ENCODE measurements around the gene MAP3K21. TPM values are rescaled to one million over a fixed set of nuclear protein-coding genes. Genes with fewer than 3 reads are reported as not detected.
A peak's percentile ranks its signal among the peaks of the same experiment; 100 is the strongest.

MAP3K21 gene
- not detected in 2 replicates for total RNA-seq (2014; rRNA removed; shearing (Covaris generic))

DNA sequence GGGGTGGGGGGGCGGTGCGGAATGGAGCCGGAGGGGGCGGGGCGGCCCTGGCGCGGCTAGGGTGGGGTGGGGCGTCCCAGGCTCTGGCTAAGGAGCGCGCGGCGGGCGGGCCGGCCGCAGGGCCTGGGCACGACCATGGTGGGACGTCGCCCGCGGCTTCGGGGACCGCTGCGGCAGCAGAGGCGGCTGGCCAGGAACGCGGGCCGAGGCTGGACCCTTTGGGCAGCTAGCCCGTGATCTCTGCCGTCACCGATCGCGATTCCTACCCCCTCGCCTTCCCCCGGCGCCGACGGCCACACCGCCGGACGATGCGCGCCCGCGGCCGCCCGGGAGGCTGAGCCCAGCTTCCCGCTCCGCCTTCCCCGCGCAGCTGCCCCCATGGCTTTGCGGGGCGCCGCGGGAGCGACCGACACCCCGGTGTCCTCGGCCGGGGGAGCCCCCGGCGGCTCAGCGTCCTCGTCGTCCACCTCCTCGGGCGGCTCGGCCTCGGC is at the start of gene MAP3K21:
MAP3K21 (plus strand) TSS at position 74 of the 491 bp plus-strand sequence; CDS start at position 379, 305 bp downstream.
- no peaks in the 10 kb centered on the region for H3K4me1 ChIP-seq
- no peaks in the 10 kb centered on the region for H3K36me3 ChIP-seq
- H3K27ac ChIP-seq, result no peak within 1 kb of the TSS
- DNase-seq, result no peak
- no peak within 1 kb of the TSS for H3K4me3 ChIP-seq
- no peaks in the 10 kb centered on the region for H3K9me3 ChIP-seq (replicated peaks)
- H3K27me3 ChIP-seq, result 0 out of 2 replicates have a peak, but pooled peaks cover 2% of the 10 kb centered on the region

GRCh38 chr1:233278631-233279030 is 48.9 kb upstream of the MAP3K21 start:
- H3K4me3 ChIP-seq, result no peak overlapping the region
- H3K27me3 ChIP-seq, result no peaks in the 10 kb centered on the region
- H3K27ac ChIP-seq, result no peak overlapping the region
- H3K4me1 ChIP-seq, result no peaks in the 10 kb centered on the region
- DNase-seq, result no peak
- H3K36me3 ChIP-seq, result no peaks in the 10 kb centered on the region
- H3K9me3 ChIP-seq (replicated peaks), result no peaks in the 10 kb centered on the region

DNA sequence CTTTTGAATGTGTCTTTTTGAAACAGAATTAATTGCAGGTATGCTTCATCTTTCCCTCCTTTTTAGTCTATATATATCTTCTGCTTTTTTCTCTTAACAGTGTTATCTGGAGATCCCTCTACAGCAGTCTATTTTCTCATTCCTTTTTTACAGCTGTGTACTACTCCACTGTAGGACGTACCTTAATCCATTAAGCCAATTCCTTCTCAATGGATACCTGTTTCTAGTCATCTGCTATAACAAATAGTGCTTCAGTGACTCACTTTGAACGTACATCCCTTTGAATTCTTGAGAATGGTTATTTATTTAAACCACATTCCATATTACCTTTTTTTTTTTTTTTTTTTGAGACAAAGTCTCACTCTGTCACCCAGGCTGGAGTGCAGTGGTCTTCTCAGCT is 47.6 kb upstream of the MAP3K21 start:
- Histone ChIP-seq H3K4me1 (no peaks in the 10 kb centered on the region), H3K4me3 (no peak overlapping the region), H3K27ac (no peak overlapping the region), H3K27me3 (no peaks in the 10 kb centered on the region), H3K9me3 (replicated peaks) (no peaks in the 10 kb centered on the region), H3K36me3 (no peaks in the 10 kb centered on the region)
- DNase-seq, result no peak

GRCh38 chr1:233281711-233282581 is 45.6 kb upstream of the MAP3K21 start:
- H3K9me3 ChIP-seq (replicated peaks), result no peaks in the 10 kb centered on the region
- no peak overlapping the region for H3K27ac ChIP-seq
- DNase-seq, result no peak
- H3K36me3 ChIP-seq, result no peaks in the 10 kb centered on the region
- H3K4me3 ChIP-seq, result no peak overlapping the region
- no peaks in the 10 kb centered on the region for H3K27me3 ChIP-seq
- H3K4me1 ChIP-seq, result no peaks in the 10 kb centered on the region

- no peaks in the 10 kb centered on the region for H3K36me3 ChIP-seq
- no peak overlapping the region for H3K27ac ChIP-seq
- H3K9me3 ChIP-seq (replicated peaks), result no peaks in the 10 kb centered on the region
- no peaks in the 10 kb centered on the region for H3K4me1 ChIP-seq
- DNase-seq, result no peak
- H3K4me3 ChIP-seq, result no peak overlapping the region
- H3K27me3 ChIP-seq, result no peaks in the 10 kb centered on the region
Observed at GRCh38 chr1:233282582-233282886, 45.0 kb upstream of the MAP3K21 start.

GRCh38 chr1:233289676-233290075 is 37.8 kb upstream of the MAP3K21 start:
- Histone ChIP-seq H3K9me3 (replicated peaks) (no peaks in the 10 kb centered on the region), H3K27me3 (no peaks in the 10 kb centered on the region), H3K27ac (no peak overlapping the region), H3K36me3 (no peaks in the 10 kb centered on the region), H3K4me3 (no peak overlapping the region), H3K4me1 (no peaks in the 10 kb centered on the region)
- DNase-seq, result no peak

- Histone ChIP-seq H3K9me3 (replicated peaks) (no peaks in the 10 kb centered on the region), H3K27me3 (no peaks in the 10 kb centered on the region), H3K4me1 (no peaks in the 10 kb centered on the region), H3K4me3 (no peak overlapping the region), H3K27ac (no peak overlapping the region), H3K36me3 (no peaks in the 10 kb centered on the region)
- no peak for DNase-seq
Observed at GRCh38 chr1:233290396-233291034, 37.0 kb upstream of the MAP3K21 start.

- no peaks in the 10 kb centered on the region for H3K36me3 ChIP-seq
- no peaks in the 10 kb centered on the region for H3K9me3 ChIP-seq (replicated peaks)
- no peak overlapping the region for H3K4me3 ChIP-seq
- no peak for DNase-seq
- no peaks in the 10 kb centered on the region for H3K4me1 ChIP-seq
- H3K27ac ChIP-seq, result no peak overlapping the region
- no peaks in the 10 kb centered on the region for H3K27me3 ChIP-seq
Observed at GRCh38 chr1:233293556-233294446, 33.7 kb upstream of the MAP3K21 start.

DNA sequence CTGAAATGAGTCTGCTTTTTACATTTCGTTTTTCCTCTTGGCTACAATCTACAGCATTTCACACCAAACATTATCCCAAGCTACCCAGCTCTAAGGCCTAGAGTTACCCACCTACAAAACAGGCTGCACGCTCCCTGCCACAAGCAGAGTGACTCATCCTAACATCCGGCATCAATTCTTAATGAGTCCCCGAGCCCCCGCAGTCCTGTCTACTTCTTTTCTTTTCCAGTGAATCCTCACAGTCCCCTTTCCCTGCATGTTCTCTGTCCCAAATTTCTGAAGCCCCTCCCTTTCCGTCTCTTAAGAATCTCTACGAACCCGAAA is 32.6 kb upstream of the MAP3K21 start:
- DNase-seq, result peak; percentile 40 to 60
- Histone ChIP-seq H3K36me3 (no peaks in the 10 kb centered on the region), H3K9me3 (replicated peaks) (no peaks in the 10 kb centered on the region), H3K27ac (no peak overlapping the region), H3K4me3 (peak overlapping the region; percentile 61), H3K4me1 (no peaks in the 10 kb centered on the region), H3K27me3 (no peaks in the 10 kb centered on the region)

DNA sequence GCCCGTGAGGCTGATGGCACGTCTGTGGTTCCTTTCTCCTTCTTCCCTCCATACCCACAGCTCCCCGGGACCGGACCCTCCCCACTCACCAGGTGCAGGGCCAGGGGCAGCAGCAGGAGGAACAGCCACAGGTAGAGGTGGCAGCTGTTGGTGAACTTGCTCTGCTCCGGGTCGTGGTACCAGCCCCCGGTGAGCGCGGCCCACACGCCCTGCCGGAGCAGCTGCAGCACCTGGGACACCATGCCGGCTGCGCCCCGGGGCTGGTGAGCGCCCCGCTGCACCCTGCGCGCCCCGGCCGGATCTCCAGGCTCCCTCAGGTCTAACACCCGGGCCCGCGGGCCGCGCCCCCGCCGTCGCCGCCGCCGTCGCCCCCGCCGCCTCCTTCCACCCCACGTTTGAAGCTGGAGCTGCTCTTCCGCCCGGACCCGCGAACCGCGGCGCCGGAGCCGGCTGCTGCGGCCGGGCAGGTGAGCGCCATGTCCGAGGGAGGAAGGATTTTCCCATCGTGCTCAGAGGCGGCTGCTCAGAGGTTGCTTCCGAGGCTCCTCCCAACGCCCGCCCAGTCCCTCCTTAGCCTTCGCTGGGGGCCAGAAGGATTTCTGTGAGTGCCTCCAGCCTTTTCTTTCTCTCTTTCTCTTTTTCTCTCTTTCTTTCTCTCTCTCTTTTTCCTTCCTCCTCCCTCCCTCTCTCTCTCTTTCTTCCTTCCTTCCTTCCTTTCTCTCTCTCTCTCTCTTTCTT is 32.1 kb upstream of the MAP3K21 start, which contains the start of gene PCNX2:
PCNX2 (minus strand) TSS at position 489 of the 738 bp plus-strand sequence; CDS start at position 242, 247 bp downstream.
- Histone ChIP-seq H3K4me1 (no peaks in the 10 kb centered on the region), H3K36me3 (no peaks in the 10 kb centered on the region), H3K9me3 (replicated peaks) (no peaks in the 10 kb centered on the region), H3K27me3 (no peaks in the 10 kb centered on the region), H3K27ac (no peak within 1 kb of the TSS), H3K4me3 (peak within 1 kb of the TSS; percentile 61)
- peak; percentile 44 to 57 for DNase-seq

DNA sequence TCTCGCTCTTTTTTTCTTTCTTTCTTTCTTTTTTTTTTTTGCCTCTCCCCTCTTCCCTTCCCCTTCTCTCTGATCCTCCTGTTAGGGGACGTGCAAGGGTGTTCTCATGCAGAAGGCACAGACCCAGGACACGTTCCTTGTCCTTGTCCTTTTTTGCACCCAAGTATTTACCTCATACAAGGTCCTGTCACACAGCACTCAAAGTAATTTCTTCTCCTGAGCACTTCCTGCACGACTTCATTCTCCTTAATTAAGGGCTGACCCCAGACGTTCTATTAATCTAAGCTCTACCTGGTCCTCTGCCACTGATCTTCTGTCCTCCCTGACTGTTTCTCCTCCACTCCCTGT is 31.6 kb upstream of the MAP3K21 start:
- Histone ChIP-seq H3K27me3 (no peaks in the 10 kb centered on the region), H3K9me3 (replicated peaks) (no peaks in the 10 kb centered on the region), H3K36me3 (no peaks in the 10 kb centered on the region), H3K4me1 (no peaks in the 10 kb centered on the region), H3K4me3 (peak overlapping the region; percentile 61), H3K27ac (no peak overlapping the region)
- DNase-seq, result no peak

DNA sequence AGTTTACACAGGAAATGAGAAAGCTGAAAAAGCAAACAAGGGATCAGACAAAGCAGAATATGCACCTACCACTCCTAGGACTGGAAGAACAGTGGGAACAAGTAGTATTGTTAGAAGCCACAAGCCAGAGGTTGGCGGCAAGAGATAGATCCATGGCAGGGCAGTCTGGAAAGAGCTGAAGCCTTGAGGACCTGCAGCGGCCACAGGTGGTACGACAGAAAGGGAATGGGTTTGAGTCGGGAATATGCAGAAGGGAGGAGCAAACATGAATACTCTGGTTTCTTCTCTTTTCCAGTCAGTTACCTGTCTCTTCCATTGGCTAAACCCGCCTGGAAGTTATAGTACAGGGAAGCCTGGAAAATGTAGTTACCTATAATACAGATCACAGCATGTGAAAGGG is 28.1 kb upstream of the MAP3K21 start:
- no peak for DNase-seq
- H3K9me3 ChIP-seq (replicated peaks), result no peaks in the 10 kb centered on the region
- H3K36me3 ChIP-seq, result no peaks in the 10 kb centered on the region
- no peak overlapping the region for H3K27ac ChIP-seq
- H3K4me1 ChIP-seq, result no peaks in the 10 kb centered on the region
- H3K27me3 ChIP-seq, result no peaks in the 10 kb centered on the region
- no peak overlapping the region for H3K4me3 ChIP-seq

GRCh38 chr1:233300326-233300725 is 27.2 kb upstream of the MAP3K21 start:
- no peaks in the 10 kb centered on the region for H3K9me3 ChIP-seq (replicated peaks)
- no peaks in the 10 kb centered on the region for H3K4me1 ChIP-seq
- H3K4me3 ChIP-seq, result no peak overlapping the region
- no peak overlapping the region for H3K27ac ChIP-seq
- H3K36me3 ChIP-seq, result no peaks in the 10 kb centered on the region
- no peak for DNase-seq
- no peaks in the 10 kb centered on the region for H3K27me3 ChIP-seq

DNA sequence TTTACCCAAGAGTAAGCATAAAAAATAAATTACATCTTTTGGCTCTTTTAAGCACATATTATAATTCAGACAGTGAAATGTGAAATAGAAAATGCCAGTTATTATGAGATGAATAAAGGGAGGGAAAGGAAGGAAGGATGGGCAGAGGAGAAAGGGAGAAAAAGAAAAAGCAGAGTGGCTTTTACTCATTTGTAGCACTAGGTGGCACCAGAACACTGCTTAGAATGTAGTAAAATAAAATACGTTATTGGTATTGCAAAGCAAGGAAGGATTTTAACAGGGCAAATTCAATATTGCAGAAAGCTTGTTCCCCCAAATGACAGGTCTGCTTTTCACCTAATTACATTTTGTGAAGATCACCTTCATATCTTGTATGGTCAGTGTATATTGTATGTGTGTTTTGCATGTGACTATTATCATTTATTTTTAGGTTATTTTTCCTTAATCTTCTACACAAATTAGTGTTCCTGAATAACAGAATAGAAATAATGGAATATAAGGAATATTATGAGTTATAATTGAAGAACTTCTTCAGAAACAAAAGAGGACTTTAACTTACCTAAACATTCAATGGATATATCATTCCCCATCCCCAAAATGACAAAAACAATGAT is 22.9 kb upstream of the MAP3K21 start:
- Histone ChIP-seq H3K36me3 (no peaks in the 10 kb centered on the region), H3K27me3 (no peaks in the 10 kb centered on the region), H3K27ac (no peak overlapping the region), H3K4me1 (no peaks in the 10 kb centered on the region), H3K9me3 (replicated peaks) (no peaks in the 10 kb centered on the region), H3K4me3 (no peak overlapping the region)
- peak in 1 of 2 experiments; percentile 39 for DNase-seq

Measured in SJCRH30 (cell line).